HG03354 (cell line): ENCODE results near the gene BCAS4.
A peak's percentile ranks its signal among the peaks of the same experiment; 100 is the strongest.

Source experiments
- ATAC-seq: cut with Tn5 transposase; IDR thresholded peaks from one replicate; pipeline ENCODE4 v1.9.1; 2021; ENCODE audit warnings: mild to moderate bottlenecking; ENCODE audit not compliant: unreplicated experiment, poor library complexity, severe bottlenecking

The BCAS4 gene

DNA sequence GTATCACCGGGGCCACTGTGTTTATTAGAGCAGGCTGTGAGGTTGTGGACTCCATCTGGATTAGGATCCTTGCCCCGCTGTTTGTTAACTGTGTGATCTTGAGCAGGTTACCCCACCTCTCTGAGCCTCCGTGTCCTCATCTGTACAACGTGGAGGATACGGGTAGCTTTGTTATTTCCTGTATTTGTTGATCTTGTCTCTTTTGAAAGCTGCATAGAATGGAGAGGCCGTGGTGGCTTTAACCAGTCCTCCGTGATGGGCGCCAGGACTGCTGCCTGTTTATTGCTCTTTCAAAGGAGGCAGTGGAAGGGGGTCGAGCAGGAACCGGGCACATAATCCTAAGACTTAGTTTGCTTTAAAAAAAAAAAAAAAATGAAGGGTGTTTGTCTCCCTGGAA, 22.9 kb downstream of the BCAS4 start:
- ATAC-seq: no peak

DNA sequence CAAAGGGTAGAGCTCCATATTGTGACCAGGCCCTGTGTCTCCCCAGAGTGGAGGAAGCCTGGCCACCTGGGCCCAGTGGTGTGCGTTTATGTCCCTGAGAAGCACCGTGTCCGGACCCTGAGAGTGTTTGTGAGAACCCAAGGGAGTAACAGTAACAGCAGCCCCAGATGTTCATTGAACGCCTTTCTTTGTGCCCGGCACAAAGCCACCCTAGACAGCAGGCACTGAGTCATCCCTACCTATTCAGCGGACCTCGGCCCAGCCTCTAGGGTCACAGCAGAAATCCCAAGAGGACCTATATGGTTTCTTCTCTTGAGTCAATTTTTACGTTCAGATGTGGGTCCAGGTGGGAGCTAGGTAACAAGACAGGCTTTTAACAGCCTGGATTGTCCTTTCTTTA, 24.5 kb downstream of the BCAS4 start:
- peak; percentile 43 for ATAC-seq

DNA sequence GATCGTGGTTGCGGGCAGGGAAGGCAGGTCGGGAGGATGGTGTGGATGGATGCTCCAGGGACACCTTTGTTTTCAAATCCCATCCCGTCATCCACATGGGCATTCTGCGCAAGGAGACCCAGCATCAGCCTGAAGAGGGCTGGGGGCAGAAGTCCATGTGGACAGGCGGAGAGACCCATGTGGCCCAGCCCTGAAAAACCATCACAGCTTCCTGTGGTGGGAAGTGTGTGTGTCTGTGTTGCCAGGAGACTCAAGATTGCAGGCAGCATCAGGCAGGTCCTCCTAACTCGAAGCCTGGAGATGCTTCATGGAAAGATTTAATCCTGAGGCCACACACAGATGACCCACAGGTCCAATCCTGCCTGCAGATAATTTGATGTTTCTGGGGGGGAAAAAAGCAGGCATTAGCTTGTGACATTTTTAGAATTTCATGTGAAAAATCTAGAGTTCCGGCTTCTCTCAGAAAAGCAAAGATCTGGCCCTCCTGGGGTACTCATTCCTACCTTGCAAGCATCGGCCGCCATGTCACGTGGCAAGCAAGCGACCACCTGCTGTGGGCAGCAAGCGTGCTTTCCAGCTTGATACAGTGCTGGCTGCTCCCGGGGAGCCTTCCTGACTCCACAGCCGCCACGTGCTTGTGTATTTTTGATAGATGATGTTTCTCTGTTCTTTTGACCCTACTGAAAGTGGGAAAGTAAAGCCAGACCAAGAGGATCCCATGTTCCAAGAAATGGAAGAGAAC, 25.8 kb downstream of the BCAS4 start:
- ATAC-seq: no peak

DNA sequence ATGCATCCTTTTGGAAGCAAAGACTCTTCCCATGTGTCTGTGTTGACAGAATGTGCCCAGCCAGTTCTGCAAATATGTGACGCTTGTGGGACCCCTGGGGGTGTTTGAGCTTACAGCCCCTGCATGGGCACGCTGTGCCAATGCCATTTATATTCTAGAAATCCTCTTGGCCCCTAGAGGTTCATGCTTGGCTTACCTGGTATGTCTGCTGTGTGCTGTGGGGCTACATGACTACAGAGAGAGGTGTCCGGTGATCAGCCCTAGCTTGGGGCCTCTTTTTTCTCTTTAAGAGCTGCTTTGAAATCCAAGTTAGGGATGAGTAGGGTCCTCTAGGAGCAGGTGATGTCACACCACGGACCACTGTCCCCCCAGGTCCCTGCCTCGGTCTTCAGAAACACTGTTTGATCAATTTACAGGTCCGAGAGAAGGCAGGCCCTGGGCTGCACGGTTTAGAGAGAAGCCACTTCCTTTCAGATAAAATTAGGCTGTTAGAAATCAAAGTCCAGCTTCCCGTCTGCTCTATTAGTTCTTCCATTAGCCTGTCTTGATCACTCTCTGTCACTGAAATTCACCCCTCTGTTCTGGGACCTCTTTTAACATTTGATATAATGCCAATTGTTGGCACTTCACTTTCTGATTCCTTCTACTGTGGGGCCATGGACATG, 26.5 kb downstream of the BCAS4 start:
- no peak for ATAC-seq

DNA sequence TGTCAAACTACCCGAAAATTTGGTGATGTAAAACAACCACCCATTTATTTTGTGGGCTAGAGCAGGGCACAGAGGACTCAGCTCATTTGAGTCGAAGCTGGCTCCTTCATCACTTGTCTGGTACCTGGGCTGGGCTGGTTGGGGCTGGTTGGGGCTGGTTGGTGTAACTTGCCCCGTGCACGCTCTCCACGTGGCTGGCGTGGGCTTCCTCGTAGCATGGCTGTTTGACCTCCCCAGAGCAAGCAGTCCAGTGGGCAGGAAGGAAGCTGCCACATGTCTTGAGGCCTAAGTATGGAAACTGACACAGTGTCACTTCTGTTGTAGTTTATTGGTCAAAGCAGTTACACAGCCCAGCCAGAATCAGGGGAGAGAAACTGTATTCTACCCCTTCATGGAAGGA, 27.1 kb downstream of the BCAS4 start:
- no peak for ATAC-seq

DNA sequence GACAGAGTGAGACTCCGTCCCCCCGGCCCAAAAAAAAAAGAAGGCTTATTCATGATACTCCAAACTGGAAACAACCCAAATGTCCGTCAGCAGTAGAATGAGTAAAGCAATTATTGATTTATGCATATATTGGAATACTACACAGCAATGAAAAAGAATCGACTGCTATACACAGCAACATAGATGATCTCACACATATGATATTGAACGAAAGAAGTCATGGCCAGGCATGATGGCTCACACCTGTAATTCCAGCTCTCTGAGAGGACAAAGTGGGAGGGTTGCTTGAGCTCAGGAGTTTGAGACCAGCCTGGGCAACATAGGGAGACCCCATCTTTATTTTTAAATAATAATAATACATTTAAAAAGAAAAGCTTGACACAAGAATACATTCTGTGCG, 28.5 kb downstream of the BCAS4 start:
- ATAC-seq: no peak

DNA sequence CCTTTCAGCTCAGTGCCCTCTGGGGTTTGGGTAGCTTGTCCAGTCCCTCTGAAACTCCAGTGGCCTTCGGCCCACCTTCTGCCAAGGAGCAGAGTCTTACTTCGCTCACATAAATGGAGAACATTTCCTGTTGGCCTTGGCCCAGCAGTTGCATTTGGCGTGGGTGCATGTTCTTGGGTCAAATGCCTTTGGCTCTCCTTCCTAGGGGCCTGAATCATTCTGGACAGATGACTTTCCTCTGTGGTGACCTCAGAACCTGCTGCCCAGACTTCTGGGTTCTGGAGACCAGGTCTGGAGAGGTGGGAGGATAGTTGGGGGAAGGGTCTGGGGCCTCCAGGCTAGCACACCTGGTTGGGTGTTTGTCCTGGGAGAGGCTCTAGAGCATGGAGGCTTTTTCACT, 29.3 kb downstream of the BCAS4 start:
- ATAC-seq: no peak

DNA sequence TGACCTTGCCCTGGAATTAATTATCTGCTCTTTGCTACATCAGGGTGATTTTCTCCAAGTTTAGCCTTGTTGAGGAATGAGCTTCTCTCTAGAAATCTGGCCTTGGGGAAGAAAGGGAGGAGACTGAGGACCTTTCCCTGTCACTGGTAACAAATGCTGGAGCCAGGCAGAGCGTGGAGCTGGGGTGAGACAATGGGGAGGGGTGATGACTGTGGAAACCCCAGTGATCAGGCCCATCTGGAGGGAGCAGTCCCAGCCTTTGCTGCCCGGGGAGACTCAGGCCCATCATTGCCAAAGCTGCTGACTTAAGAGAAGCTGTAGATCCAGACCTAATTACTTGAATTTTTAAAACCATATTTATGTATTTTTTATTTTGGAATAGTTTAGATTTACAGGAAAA, 31.3 kb downstream of the BCAS4 start:
- no peak for ATAC-seq

DNA sequence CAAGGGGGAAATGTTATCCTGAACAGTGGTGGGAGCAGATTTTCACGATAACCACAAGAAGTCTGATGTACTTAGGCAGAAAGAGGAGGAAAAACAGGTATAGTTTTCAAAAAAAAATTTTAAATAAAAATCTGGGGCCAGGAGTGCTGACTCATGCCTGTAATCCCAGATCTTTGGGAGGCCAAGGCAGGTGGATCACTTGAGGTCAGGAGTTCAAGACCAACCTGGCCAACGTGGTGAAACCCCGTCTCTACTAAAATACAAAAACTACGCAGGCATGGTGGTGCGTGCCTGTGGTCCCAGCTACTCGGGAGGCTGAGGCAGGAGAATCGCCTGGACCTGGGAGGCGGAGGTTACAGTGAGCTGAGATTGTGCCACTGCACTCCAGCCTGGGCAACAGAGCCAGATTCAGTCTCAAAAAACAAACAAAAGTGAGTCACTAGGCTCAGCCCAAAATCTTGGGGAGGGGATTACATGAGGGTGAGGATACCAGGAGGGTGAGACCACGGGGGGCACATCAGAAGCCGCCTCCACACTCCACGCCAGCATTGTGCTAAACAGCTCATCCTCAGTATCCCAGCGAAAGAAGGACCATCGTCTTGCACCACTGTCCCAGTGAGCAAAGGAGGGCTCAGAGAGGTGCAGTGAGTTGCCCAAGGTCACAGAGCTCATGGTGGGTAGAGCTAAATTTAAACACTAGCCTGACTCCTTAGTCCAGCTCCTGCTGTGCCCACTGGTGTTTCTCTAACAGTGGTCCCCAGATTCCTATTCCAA, 33.7 kb downstream of the BCAS4 start:
- ATAC-seq: no peak

DNA sequence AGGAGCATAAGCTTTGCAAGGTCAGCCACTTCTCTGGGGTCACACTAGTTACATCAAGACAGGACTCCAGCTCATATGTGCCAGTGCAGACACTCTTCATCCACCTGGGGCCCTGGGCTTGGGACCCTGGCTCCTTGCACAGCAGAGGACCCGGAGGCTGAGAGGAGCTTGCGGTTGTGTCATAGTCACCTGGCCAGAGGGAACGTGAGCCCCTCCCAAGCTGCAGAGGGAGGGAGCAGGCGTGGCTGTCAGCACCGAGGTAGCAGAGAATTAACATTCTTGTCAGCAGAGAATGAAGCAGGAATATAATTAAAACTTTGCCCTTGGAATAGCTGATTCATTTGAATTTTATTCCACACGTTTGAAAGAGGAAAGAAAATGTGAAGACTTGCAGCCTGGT, 36.8 kb downstream of the BCAS4 start:
- no peak for ATAC-seq

DNA sequence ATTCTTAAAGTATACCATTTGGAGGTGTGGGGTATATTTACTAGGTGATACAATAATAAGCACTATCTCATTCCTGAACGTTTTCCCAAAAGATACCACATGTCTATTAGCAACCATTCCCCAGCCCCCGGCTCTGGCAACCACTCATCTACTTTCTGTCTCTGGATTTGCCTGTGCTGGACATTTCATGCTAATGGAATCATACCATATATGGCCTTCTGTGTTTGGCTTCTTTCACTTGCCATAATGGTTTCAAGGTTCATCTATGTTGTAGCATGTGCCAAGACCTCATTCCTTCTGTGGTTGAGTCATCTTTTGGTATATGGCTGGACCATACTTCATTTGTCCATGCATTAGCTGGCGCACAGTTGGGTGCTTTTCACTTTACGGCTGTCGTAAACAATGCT, 39.7 kb downstream of the BCAS4 start:
- no peak for ATAC-seq

DNA sequence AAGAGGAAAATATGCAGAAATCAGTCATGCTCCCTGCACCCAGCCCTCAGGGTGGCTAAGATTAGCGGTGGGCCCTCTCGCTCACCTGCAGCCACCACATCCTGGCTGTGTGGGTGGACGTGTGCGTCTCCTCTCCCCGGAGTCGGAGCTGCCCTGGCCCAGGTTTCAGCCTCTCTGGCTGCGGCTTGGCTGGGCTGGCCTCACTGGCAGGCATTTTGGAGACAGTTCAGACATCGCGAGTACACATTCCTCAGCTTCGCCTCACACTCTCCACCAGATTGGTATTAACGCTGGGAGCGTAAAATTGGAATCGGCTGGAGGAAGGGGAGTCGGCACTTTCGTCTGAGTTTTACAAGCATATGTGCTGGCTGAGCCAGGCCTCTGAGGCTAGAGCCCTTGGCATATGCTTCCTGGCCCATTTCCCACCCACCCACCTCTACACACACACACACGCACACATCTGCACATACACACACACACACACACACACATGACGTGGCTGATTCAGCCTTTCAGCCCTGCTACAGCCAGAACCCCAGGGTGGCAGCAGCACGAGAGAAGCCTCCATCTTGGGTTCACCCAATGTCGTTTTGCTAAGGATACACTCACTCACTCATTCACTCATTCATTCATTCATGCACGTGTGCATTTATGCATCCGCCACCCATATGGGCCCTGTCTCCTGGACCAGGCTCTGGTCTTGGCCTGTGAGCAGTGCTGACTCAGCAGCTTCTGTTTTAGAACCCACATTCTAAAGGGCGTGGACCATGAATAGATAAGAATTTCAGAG, 42.9 kb downstream of the BCAS4 start:
- peak; percentile 68 for ATAC-seq

DNA sequence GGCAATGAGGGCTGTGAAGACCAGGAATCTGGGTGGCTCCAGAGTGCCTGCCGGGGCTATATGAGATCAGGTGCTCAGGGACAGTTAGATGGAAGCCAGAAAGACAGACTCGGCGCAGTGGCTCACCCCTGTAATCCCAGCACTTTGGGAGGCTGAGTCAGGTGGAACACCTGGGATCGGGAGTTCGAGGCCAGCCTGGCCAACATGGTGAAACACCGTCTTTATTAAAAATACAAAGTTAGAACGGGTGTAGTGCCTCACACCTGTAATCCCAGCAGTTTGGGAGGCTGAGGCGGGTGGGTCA, 43.4 kb downstream of the BCAS4 start:
- ATAC-seq: no peak

DNA sequence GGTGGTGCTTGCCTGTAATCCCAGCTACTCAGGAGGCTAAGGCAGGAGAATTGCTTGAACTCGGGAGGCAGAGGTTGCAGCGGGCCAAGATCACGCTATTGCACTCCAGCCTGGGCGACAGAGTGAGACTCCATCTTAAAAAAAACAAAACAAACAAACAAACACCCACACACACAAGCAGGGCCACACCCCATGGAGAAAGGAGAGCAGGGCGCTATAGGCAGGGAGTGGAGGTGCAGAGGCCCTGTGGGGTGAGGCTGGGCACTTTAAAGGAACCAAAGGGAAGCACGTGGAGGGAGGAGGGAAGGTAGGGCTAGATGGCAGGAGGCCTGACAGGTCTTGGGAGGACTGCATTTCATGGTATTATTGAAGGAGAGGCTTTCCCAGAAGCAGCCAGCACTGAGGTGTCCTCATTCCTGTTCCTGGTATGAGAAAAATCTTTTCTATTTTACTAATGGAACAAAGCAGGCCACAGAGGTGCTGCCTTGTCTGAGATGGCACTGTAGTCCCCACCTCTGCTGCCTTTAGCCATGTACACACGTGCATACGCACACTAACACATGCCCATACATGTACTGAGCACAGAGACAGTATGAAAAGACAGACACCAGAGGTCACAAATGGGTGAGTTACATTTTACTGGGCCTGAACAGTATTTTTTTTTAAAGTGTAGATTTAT, 44.0 kb downstream of the BCAS4 start:
- no peak for ATAC-seq

DNA sequence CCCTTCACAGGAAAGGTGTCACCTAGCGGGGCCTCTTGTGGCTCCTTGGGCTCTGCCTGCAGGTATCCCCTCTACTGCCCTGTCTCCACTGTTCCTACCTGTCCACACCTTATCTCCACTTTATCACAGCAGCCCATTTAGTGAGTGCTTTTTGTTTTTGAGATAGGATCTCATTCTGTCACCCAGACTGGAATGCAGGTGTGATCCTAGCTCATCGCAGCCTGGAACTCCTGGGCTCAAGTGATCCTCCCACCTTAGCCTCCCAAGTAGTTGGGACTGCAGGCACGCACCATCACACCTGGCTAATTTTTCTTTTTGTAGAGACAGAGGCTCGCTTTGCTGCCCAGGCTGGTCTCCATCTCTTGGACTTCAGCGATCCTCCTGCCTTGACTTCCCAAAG, 48.0 kb downstream of the BCAS4 start:
- ATAC-seq: no peak

DNA sequence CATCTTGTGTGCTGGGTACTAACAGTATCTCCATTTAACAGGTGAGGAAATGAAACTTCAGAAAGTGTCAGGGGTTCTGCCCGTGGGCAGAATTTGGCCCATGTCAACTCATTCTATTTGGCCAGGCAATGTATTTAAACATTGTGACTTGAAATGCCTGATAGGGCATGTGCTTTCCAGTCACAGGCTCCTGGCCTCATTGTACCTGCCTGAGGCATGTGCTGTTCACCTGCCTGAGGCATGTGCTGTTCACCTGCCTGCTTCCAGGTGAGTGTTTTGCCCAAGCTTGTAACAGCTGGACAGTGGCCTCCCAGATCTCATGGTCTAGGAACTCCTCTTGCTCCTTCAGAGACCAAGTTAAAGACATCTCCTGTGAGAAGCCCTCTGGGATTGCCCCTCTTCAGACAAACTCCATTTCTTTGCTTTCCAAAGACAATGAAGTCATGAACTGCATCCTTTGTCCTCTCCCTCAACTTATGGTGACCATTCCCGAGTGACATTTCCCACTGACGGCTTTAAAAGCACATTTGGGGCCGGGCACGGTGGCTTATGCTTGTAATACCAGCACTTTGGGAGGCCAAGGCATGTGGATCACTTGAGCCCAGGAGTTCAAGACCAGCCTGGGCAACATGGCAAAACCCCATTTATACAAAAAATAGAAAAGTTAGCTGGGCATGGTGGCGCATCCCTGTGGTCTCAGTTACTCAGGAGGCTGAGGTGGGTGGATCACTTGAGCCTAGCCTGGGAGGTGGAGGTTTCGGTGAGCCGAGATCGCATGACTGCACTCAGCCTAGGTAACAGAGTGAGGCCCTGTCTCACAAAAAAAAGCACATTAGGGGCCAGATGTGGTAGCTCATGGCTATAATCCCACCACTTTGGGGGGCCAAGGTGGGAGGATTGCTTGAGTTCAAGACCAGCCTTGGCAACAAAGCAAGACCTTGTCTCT, 48.7 kb downstream of the BCAS4 start:
- no peak for ATAC-seq

DNA sequence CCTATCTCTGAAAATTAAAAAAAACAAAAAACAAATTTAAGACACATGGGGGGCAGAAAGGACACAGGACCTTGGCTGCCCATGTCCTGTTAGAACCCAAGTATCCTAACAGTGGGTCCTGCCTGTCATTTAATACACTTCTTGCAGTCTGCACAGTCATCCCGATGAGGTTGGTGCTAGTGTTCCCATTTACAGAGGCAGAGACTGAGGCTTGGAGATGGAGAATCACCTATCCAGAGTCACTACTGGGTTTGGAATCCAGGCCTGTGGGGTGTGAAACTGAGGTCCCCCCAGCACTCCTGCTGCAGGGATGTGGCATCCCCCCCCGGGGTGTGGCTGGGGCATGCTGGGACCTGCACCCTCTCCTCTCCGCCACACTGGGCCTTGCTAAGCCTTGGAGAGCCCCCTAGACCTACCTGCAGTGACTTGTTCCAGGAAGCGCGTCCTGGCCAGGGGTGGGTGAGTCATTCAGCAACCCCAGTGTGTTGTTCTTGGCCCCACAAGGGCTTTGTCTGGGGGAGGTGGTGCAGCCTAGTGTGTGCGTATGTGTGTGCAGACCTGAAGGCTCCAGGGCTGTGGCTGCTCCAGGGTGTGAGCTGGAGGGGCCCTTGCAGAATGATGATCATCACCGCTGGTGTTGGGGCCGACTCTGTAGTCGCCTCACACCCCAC, 49.7 kb downstream of the BCAS4 start:
- ATAC-seq: peak; percentile 93

DNA sequence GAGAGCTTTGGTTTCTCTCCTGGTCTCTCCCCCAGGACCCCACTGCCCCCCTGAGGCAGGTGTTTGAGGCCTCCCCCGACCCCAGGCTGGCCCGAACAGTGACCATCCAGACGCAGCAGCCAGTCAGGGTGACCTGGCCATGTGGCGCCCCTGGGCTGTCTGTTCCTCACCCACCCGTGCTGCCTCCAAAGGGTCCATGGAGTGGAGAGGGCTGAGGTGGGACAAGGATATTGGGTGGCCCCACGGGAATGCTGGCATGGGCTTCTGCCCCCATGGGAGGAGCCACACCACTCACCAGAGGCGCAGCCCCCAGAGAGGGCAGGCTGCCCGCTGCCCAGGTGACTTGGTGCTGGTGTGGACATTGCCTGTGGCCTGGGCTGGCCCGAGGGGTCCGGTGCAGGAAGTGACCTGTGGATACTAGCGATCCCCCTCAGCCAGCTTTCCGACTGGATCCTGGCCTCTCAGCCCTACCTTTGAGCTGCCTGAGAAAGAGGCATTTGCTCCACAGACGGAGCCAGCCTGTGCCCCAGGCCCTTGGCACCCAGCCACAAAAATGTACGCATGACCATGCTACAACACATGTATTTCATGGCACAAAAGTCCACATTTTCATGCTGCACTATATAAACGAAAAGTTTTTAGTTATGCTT, 50.8 kb downstream of the BCAS4 start:
- no peak for ATAC-seq
